HCT116 (cell line): ENCODE measurements around the gene SLC7A7. TPM values are rescaled to one million over a fixed set of nuclear protein-coding genes. Genes with fewer than 3 reads are reported as not detected.
"Not testable (repeated sequence)": the region's sequence is repeated elsewhere in the genome, so short reads cannot be mapped to it uniquely, and the experiment has no call there.

Source experiments
- ATAC-seq: fragments of 200-7000 bp; cut with Tn5 transposase; 2 replicates; pipeline ENCODE4 v1.9.1; 2020; ENCODE audit warnings: mild to moderate bottlenecking, moderate library complexity
- BruUV-seq: library from RNA; stranded (reverse); fragments of 400-500 nt; replicated peaks from 2 replicates; lab custom pipeline; 2021; lab: Mats Ljungman, UMichigan
- CTCF ChIA-PET: fragments of 300-600 bp; sonication (Branson Sonifier 250); formaldehyde crosslinking; loops from one replicate; lab custom pipeline; 2021; ENCODE audit warnings: antibody characterized with exemption; lab: Charles Lee
- POLR2A ChIA-PET: fragments of 300-600, 350-600 bp; sonication (Branson Sonifier 250); formaldehyde crosslinking; loops from one replicate; lab custom pipeline; 2021; ENCODE audit warnings: antibody characterized with exemption; lab: Charles Lee
- RAD21 ChIA-PET, 2 experiments: fragments of 300-600 bp; sonication (Branson Sonifier 250); formaldehyde crosslinking; loops; one replicate each; lab custom pipeline; 2023; ENCODE audit warnings: low total read pairs in 2 of 2; ENCODE audit not compliant: uncharacterized antibody in 2 of 2, unreplicated experiment in 2 of 2, low non-redundant PET in 1 of 2; lab: Charles Lee
- DNase-seq: peaks from one replicate; pipeline ENCODE4 v3.0.0-alpha.2; 2010; ENCODE audit warnings: low read depth, low spot score
- H2AFZ ChIP-seq: fragments of 200-600 bp; shearing (Covaris generic), sonication (generic); 2 replicates; pipeline ENCODE4 v1.6.1; 2017; ENCODE audit warnings: low read depth, mixed run types, mixed read lengths, antibody characterized with exemption, low read length; ENCODE audit not compliant: poor library complexity, severe bottlenecking
- H3K27ac ChIP-seq: 2 replicates; pipeline ENCODE4 v1.5.1; 2012; ENCODE audit warnings: low read depth, low read length
- H3K27me3 ChIP-seq: fragments of 200-600 bp; sonication (generic); 2 replicates; pipeline ENCODE4 v1.6.1; 2016; ENCODE audit warnings: mixed run types, low read length, mixed read lengths; ENCODE audit not compliant: insufficient read depth
- H3K36me3 ChIP-seq, 2 experiments: fragments of 200-500 bp in 1 of 2; fragments of 200-600 bp in 1 of 2; sonication (Bioruptor generic) in 1 of 2; sonication (generic) in 1 of 2; 2 replicates each; pipeline versions ENCODE4 v1.5.1 to v1.6.1; 2014 to 2016; ENCODE audit warnings: low read length in 2 of 2, inconsistent platforms in 1 of 2, mixed read lengths in 1 of 2, mixed run types in 1 of 2; ENCODE audit not compliant: insufficient read depth in 2 of 2, control insufficient read depth in 1 of 2
- H3K4me1 ChIP-seq, 2 experiments: fragments of 200-600 bp in 1 of 2; sonication (generic) in 1 of 2; 2 replicates each; pipeline versions ENCODE4 v1.5.1 to v1.6.1; 2012 to 2017; ENCODE audit warnings: low read length in 2 of 2, inconsistent platforms in 1 of 2, mild to moderate bottlenecking in 1 of 2, mixed read lengths in 1 of 2, mixed run types in 1 of 2, moderate library complexity in 1 of 2; ENCODE audit not compliant: insufficient read depth in 2 of 2, control insufficient read depth in 1 of 2
- H3K4me2 ChIP-seq: fragments of 200-600 bp; sonication (generic); 2 replicates; pipeline ENCODE4 v1.6.1; 2017; ENCODE audit warnings: mixed run types, low read length, mixed read lengths
- H3K4me3 ChIP-seq, 2 experiments: fragments of 200-600 bp in 1 of 2; sonication (generic) in 1 of 2; replicated peaks in 1 of 2; 2 replicates each; pipeline ENCODE4 v1.5.1; 2011 to 2016; ENCODE audit warnings: low read length in 2 of 2, control low read depth in 1 of 2, low read depth in 1 of 2, mild to moderate bottlenecking in 1 of 2, mixed read lengths in 1 of 2, mixed run types in 1 of 2
- H3K79me2 ChIP-seq: fragments of 200-600 bp; sonication (generic); 2 replicates; pipeline ENCODE4 v1.6.1; 2017; ENCODE audit warnings: mild to moderate bottlenecking, mixed run types, low read length, moderate library complexity, mixed read lengths; ENCODE audit not compliant: insufficient read depth
- H3K9ac ChIP-seq: fragments of 200-600 bp; sonication (generic); 2 replicates; pipeline ENCODE4 v1.6.1; 2016; ENCODE audit warnings: low read length, mixed read lengths
- H3K9me2 ChIP-seq: fragments of 200-600 bp; sonication (generic), shearing (Covaris generic); 2 replicates; pipeline ENCODE4 v1.6.1; 2017; ENCODE audit warnings: mixed run types, mild to moderate bottlenecking, moderate library complexity; ENCODE audit not compliant: insufficient read depth
- H3K9me3 ChIP-seq, 2 experiments: fragments of 200-500 bp in 1 of 2; fragments of 200-600 bp in 1 of 2; sonication (Bioruptor generic) in 1 of 2; sonication (generic) in 1 of 2; 2 replicates each; pipeline ENCODE4 v1.6.1; 2014 to 2017; ENCODE audit warnings: low read length in 2 of 2, mixed read lengths in 2 of 2, inconsistent platforms in 1 of 2, low read depth in 1 of 2, mild to moderate bottlenecking in 1 of 2, mixed run types in 1 of 2, moderate library complexity in 1 of 2; ENCODE audit not compliant: control insufficient read depth in 1 of 2, insufficient read depth in 1 of 2
- H4K20me1 ChIP-seq: fragments of 200-600 bp; sonication (generic), shearing (Covaris generic); 2 replicates; pipeline ENCODE4 v1.6.1; 2017; ENCODE audit warnings: mixed run types, mild to moderate bottlenecking, moderate library complexity; ENCODE audit not compliant: insufficient read depth
- CEBPB ChIP-seq: IDR thresholded peaks from 2 replicates; pipeline ENCODE4 v1.6.1; 2012; ENCODE audit warnings: low read depth
- CTCF ChIP-seq, 3 experiments: fragments of 200-600 bp in 1 of 3; sonication (generic) in 1 of 3; IDR thresholded peaks in 2 of 3; conservative IDR thresholded peaks in 1 of 3; 2 replicates each; pipeline ENCODE4 v1.5.1; 2012 to 2017; ENCODE audit warnings: low read depth in 2 of 3, low read length in 2 of 3, antibody characterized with exemption in 1 of 3, borderline replicate concordance in 1 of 3, control low read depth in 1 of 3, mild to moderate bottlenecking in 1 of 3, mixed read lengths in 1 of 3, mixed run types in 1 of 3, moderate library complexity in 1 of 3; ENCODE audit not compliant: insufficient read depth in 1 of 3
- EGR1 ChIP-seq: IDR thresholded peaks from 2 replicates; pipeline ENCODE4 v1.6.1; 2012; ENCODE audit warnings: low read depth
- FOSL1 ChIP-seq: IDR thresholded peaks from 2 replicates; pipeline ENCODE4 v1.6.1; 2012; ENCODE audit warnings: low read depth
- intact Hi-C: fragments of 100-400 bp; cut with micrococcal nuclease; formaldehyde crosslinking; loops from 2 replicates; pipeline ENCODE4 v1.10.0; 2022
- total RNA-seq: library from RNA; stranded (reverse); gene quantifications from one replicate; pipeline ENCODE4 v1.2.1, GENCODE V29; 2021; ENCODE audit not compliant: unreplicated experiment

SLC7A7 gene
- total RNA-seq, 1 experiment from 2014 or later, result 0.27 TPM

GRCh38 chr14:22807432-22808087 lies 7.7 kb downstream of the SLC7A7 start:
- no peaks in the 10 kb centered on the region for H3K9me3 ChIP-seq
- H3K27ac ChIP-seq, result no peak overlapping the region
- peak; percentile 60; the same call in 1 of the 2 replicates for ATAC-seq
- POLR2A ChIA-PET, result no interaction called here
- no peaks in the 10 kb centered on the region for H3K27me3 ChIP-seq
- H4K20me1 ChIP-seq, result no peaks in the 10 kb centered on the region
- RAD21 ChIA-PET, result interaction anchor here in 1 of 2 experiments (1.1 kb wide), 1 partner anchor 15 kb away, joined by 3 read pairs; no protein-coding TSS in a partner anchor
- H3K9me2 ChIP-seq, result no peaks in the 10 kb centered on the region
- no peak overlapping the region for H3K4me3 ChIP-seq
- H3K4me1 ChIP-seq, result peaks cover 4 to 11% of the 10 kb centered on the region in 2 experiments; a peak in 3 of 4 replicates
- no TSS peak for BruUV-seq
- peak overlapping the region; percentile 31; the same call in 1 of the 2 replicates for H3K4me2 ChIP-seq
- no peak for DNase-seq
- TF ChIP-seq EGR1 (no peak), CEBPB (no peak), CTCF (IDR thresholded peaks at IDR 0.05 in 2 of 3, conservative IDR thresholded peaks at IDR 0.05 in 1 of 3; ENCODE audit: borderline replicate concordance in 1 of 3, insufficient read depth in 1 of 3, low read depth in 2 of 3, low read length in 2 of 3) (no peak), FOSL1 (no peak)
- H3K79me2 ChIP-seq, result no peaks in the 10 kb centered on the region
- CTCF ChIA-PET, result interaction anchor here (0.7 to 1.2 kb wide), 3 partner anchors 12 to 48 kb away, joined by 3 to 4 read pairs (median 4); no protein-coding TSS in a partner anchor
- no peaks in the 10 kb centered on the region for H3K36me3 ChIP-seq
- H2AFZ ChIP-seq, result peak overlapping the region; percentile 51
- intact Hi-C loops, result no loop called here
- H3K9ac ChIP-seq, result no peak overlapping the region

- H3K27ac ChIP-seq, ATAC-seq, DNase-seq, H3K36me3 ChIP-seq, H3K9ac ChIP-seq, H3K9me2 ChIP-seq, H3K4me3 ChIP-seq, H3K27me3 ChIP-seq, POLR2A ChIA-PET, intact Hi-C loops, H3K9me3 ChIP-seq, BruUV-seq, RAD21 ChIA-PET, H4K20me1 ChIP-seq, H2AFZ ChIP-seq, H3K79me2 ChIP-seq, H3K4me2 ChIP-seq: not testable (repeated sequence)
- peaks cover 4 to 11% of the 10 kb centered on the region in 2 experiments; a peak in 3 of 4 replicates for H3K4me1 ChIP-seq
- CTCF ChIA-PET, result interaction anchor here (1.2 kb wide), 1 partner anchor 246 kb away, joined by 3 read pairs; no protein-coding TSS in a partner anchor
Observed at GRCh38 chr14:22805235-22805634, 10.0 kb downstream of the SLC7A7 start.
